Activated CD4-positive, alpha-beta T cell treated with anti-CD3 and anti-CD28 coated beads, Interleukin-10, Interleukin-2, amounts not matched to agents 100 ng/mL and 50 ng/mL, durations not matched to agents 16 hours and 8 hours (primary cell): ENCODE measurements around the gene COX6A1.

Source experiments
- DNase-seq: peaks from one replicate; pipeline ENCODE4 v3.0.0-alpha.2; 2020

Gene COX6A1

GRCh38 chr12:120437735-120438494 is at the start of gene COX6A1:
COX6A1 (plus strand) TSS chr12:120438113; CDS start chr12:120438127, 14 bp downstream.
- peak; percentile 99 for DNase-seq

- no peak for DNase-seq
These were observed 49.0 kb upstream of the COX6A1 start for GRCh38 chr12:120388691-120389481.

GRCh38 chr12:120390540-120391120 is 47.3 kb upstream of the COX6A1 start:
- no peak for DNase-seq

- DNase-seq, result no peak
These were observed 43.2 kb upstream of the COX6A1 start for GRCh38 chr12:120394483-120395367.

DNA sequence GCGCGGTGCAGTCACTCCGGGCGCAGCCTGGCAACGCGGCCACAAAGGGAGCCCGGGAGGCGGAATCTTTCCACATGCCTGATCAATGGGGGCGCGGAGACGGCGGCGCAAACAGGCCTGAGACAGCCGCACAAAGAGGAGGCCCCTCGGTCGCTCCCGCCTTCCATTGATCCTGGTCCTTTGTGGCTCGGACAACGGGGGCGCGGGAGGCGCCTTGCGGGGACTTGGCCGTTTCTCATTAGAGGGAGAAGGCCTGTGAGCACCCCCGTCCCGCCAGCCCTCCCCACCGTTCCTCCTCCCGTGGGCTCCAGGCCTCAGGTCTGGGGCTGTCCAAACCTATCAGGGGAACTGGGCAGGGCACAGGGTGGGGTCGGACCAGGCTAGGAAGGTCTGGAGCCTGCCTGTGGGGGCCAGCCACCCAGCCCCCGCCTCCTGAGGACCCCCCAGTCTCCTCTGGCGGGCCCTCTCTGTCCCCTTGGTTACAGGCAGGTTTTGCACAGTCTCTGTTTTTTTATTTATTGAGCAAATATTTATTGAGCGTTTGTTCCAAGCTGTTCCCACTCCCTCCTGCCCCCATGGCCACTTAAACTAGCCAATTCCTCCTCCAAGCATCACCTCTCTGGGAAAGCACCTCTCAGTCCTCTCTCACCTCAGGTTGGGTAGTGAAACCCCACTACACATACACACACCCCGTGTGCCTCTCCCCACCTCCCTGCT is 39.9 kb upstream of the COX6A1 start:
- no peak for DNase-seq

DNA sequence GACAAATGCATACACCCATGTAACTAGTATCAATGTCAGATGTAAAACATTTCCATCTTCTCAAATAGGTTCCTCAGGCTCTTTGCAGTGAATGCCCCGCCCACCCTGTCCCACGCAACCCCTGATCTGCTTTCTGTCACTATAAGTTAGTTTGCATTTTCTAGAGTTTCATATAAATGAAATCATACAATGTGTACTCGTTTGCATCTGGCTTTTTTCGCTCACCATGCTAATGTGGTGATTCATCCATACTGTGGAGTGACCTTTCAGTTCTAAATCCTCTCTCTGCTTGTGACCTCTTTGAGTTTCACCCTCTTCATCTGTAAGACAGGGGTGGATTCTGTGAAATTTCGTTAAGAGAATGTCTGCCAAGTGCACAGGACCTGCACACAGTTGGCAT is 38.4 kb upstream of the COX6A1 start:
- DNase-seq, result no peak

DNA sequence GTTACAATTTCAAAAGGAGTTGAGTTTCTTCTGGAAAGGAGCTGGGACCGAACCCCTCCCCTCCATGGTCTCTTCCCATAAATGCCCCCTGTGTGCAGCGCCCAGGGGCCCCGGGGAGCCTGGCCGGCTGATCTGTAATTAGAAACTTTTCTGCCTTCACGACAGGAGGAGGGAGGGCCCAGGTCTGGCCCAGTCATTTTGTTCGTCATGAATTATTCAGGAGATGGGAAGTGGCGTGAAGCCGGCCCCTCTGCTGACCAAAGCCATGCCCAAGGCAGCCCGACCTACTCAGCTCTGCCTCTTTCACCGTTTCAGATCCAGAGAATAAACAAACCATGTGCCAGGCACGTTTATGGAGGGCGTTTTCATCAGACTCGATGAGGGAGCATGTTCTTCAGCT is 35.7 kb upstream of the COX6A1 start:
- DNase-seq, result no peak

DNA sequence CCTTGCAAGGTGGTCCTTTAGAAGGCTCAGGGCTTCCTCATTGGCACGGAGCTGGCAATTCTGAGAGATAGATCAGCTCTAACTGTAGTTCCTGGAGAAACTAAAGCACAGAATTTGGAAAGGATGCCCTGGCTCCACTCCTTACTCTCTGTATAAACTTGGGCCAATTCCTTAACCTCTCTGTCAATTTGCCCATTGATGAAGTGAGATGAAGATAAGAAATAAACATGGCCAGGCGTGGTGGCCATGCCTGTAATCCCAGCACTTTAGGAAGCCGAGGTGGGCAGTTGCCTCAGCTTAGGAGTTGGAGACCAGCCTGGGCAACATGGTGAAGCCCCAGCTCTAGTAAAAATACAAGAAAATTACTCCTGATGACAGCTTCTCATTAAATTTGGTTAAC is 34.0 kb upstream of the COX6A1 start:
- DNase-seq, result no peak

DNA sequence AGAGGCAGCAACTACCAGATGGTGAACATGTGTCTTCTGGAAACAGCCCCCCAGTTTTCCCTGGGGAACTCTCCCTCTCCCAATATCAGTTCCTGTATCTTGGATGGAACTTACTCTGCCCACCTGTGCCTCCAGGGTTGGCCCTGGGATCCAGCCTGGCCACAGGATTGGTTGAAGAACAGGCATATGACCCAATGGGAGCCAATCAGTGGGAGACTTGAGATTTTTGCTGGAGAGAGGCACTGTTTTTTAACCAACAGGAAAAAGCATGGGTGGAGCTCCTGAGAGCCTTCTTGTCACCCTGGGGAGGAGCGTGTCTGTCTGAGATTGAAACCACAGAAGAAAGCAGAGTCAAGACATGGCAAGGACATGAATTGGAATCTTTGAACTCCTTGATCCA is 33.6 kb upstream of the COX6A1 start:
- no peak for DNase-seq

- DNase-seq, result no peak
These were observed 31.8 kb upstream of the COX6A1 start for GRCh38 chr12:120406069-120406468.

DNA sequence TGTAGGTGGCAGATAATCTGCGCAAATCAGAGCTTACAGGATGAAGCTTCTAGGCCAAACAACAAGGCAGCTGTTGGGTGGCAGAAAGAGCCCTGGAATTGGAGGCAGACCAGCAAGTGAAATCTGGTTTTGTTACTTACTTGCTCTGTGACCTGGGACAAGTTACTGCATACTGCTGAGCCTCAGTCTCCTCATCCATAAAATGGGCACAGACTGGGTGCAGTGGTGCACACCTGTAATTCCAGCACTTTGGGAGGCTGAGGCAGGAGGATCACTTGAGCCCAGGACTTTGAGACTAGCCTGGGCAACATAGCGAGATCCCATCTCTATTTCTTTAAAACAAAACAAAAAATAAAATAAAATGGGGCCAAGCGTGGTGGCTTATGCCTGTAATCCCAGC is 31.4 kb upstream of the COX6A1 start:
- DNase-seq, result no peak

GRCh38 chr12:120408771-120409170 is 29.1 kb upstream of the COX6A1 start:
- DNase-seq, result no peak

GRCh38 chr12:120412421-120412820 is 25.5 kb upstream of the COX6A1 start:
- DNase-seq, result no peak

GRCh38 chr12:120413901-120414695 is 23.8 kb upstream of the COX6A1 start:
- no peak for DNase-seq

DNA sequence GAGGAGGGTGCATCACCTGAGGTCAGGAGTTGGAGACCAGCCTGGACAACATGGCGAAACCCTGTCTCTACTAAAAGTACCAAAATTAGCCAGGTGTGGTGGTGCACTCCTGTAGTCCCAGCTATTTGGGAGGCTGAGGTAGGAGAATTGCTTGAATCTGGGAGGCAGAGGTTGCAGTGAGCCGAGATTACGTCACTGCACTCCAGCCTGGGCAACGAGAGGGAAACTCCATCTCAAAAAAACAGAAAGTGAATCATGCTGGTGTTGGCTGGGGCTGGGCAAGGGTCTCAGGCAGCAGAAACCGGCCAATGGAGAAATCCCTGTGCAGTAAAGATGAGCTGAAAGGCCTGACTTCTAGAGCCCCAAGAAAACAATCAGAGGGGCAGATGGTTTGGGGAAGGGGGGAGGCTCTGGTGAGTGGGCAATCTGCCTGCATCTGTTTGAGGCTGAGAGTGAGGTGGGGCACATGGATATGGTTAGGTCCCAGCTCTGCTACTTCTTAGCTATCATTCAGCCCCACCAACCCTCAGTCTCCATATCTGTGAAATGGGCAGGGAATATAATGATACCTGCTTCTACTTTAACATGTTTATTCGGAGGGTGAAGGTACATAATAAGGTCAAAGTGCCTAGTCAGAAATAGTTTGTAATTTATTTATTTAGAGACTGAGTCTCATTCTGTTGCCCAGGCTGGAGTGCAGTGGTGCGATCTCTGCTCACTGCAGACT is 21.3 kb upstream of the COX6A1 start:
- DNase-seq, result no peak

DNA sequence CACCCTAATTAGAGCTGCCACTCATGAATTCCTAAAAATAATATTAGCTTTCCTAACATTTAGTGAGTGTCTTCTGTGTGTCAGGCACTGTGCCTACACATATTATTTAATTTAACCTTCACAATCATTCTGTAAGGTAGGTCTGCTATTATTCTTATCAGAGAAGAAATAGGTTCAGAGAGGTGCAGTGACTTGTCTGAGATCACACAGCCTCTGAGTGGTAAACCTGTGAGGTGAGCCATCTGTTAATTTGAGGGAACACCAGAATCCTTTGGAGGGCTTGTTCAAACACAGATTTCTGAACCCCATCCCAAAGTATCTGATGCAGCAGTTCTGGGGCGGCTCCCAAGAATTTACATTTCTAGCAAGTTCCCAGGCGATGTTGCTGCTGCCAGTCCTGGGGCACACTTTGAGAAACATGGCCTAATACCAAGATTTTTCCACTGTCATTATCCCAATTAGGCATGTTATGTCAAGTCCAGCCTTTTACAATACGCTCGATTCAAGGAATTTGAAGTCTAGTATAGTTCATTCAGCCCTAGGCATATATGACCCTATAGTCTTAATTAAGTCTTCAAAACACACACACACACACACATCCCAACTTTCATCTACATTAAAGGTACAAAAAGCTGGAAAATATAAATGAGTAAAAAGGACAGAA is 19.9 kb upstream of the COX6A1 start:
- DNase-seq, result no peak

GRCh38 chr12:120421701-120422100 is 16.2 kb upstream of the COX6A1 start:
- no peak for DNase-seq

- no peak for DNase-seq
These were observed 14.9 kb upstream of the COX6A1 start for GRCh38 chr12:120422892-120423456.

DNA sequence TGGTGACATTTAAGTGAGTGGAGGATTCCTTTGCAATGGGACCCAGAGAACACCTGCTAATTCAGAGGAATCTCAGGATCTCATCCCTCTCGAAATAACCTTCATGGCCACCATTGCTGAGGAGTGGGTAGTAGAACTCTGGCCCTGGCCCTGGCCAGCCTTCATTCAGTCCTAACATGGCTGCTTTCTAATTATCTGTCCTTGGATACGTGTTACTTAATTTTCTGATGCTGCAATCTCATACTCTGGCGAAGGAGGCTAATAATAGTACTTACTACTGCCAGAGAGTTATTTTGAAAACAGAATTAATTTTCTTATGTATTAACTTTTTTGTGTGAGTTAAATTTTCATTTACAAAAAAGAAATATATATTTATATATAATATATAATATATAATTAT is 12.1 kb upstream of the COX6A1 start:
- DNase-seq, result no peak
